Measurements from ENCODE around the gene GRAMD1B.

- TF ChIP-seq CTCF (IDR thresholded peaks at IDR 0.05; ENCODE audit: borderline replicate concordance, extremely low read depth, low read length, poor library complexity, severe bottlenecking) (no peak), EZH2 (IDR thresholded peaks at IDR 0.05; ENCODE audit: borderline replicate concordance, low read depth, low read length, severe bottlenecking) (no peak)
Measured at GRCh38 chr11:123392431-123392830, 37.6 kb upstream of the GRAMD1B start.
